Pancreas (tissue), 10 donors: ENCODE results near the gene EXTL1. TPM values are rescaled to one million over a fixed set of nuclear protein-coding genes. Genes with fewer than 3 reads are reported as not detected.

Experiments used
- ATAC-seq, 4 donors: fragments of 200-7000 bp; cut with Tn5 transposase; one replicate each; pipeline versions ENCODE4 v1.8.0 to v1.9.1; 2020; ENCODE audit warnings: mild to moderate bottlenecking in 4 of 4, moderate library complexity in 4 of 4
- DNase-seq, 6 donors: peaks; one replicate each; pipeline ENCODE4 v3.0.0-alpha.2; 2020
- FAIRE-seq: peaks from 2 replicates; lab custom pipeline; 2012; peaks lifted over from hg19 to GRCh38; lab: Jason Lieb, UNC
- H3K27ac ChIP-seq, 4 donors: fragments of 200-600 bp; sonication (generic); 1 replicate in 3 of 4; 2 replicates in 1 of 4; pipeline versions ENCODE4 v1.5.0 to v1.8.0; 2020
- H3K27me3 ChIP-seq, 4 donors: fragments of 200-600 bp; one replicate each; pipeline ENCODE4 v1.8.0; 2021
- H3K36me3 ChIP-seq, 3 donors: fragments of 200-600 bp; sonication (generic) in 1 of 3; one replicate each; pipeline versions ENCODE4 v1.5.0 to v1.8.0; 2020 to 2021
- H3K4me1 ChIP-seq, 3 donors: fragments of 200-600 bp; one replicate each; pipeline ENCODE4 v1.8.0; 2021
- H3K4me3 ChIP-seq, 4 donors: fragments of 200-600 bp; sonication (generic) in 2 of 4; one replicate each; pipeline versions ENCODE4 v1.5.0 to v1.8.0; 2020 to 2021
- H3K9me3 ChIP-seq, 4 donors: fragments of 200-600 bp; one replicate each; pipeline ENCODE4 v1.8.0; 2021
- WGBS, 2 donors: extraction: QIAGEN DNeasy Blood & Tissue Kit; methylation state at CpG; one replicate each; pipeline ENCODE4 v1.1.7; 2013; 5-methylcytosine and 5-hydroxymethylcytosine counted together
- intact Hi-C, 3 donors: fragments of 100-400 bp; cut with DNase I; formaldehyde crosslinking; loops; one replicate each; pipeline versions ENCODE4 v1.11.1 to v1.14.2; 2022
- polyA plus RNA-seq, 2 donors: library from polyadenylated mRNA; stranded (reverse); fragments of 200-250 nt; gene quantifications; one replicate each; pipeline ENCODE4 v1.2.3, GENCODE V29; 2013
- total RNA-seq, 6 donors: library from RNA; stranded (reverse); fragmentation: NEBNext Ultra II Directional in 4 of 6; extraction: Animal tissue kit (Norgen Biotek cat#: 25700) in 4 of 6; gene quantifications; one replicate each; pipeline versions ENCODE4 v1.2.1 to v1.2.4, GENCODE V29; 2021 to 2023
- TF ChIP-seq, protein P1 (sequence below), 4 donors: fragments of 200-600 bp; sonication (generic) in 3 of 4; IDR thresholded peaks; one replicate each; pipeline versions ENCODE4 v1.5.0 to v1.8.0; 2021; ENCODE audit warnings: antibody characterized with exemption in 4 of 4
- donor health status: healthy with polysubstance abuse.
- donor health status: DM: no; HTN: no; CAD: no; lungs with moderate emphysema.
- donor health status: DM: no; HTN: no; CAD: no.
- donor health status: control.
- donor health status: control.
- donor health status: Bipolar disorder and iron deficiency.
- donor health status: DM: yes; HTN: yes; CAD: no.
- donor health status: DM: no; HTN: no; CAD: no.
- donor health status: DM: no; HTN: no; CAD: no.
- donor health status: DM: yes; HTN: yes; CAD: no.

Gene EXTL1
- total and polyA plus RNA-seq, 8 donors: 0.04 to 0.34 (median 0.18) TPM

DNA sequence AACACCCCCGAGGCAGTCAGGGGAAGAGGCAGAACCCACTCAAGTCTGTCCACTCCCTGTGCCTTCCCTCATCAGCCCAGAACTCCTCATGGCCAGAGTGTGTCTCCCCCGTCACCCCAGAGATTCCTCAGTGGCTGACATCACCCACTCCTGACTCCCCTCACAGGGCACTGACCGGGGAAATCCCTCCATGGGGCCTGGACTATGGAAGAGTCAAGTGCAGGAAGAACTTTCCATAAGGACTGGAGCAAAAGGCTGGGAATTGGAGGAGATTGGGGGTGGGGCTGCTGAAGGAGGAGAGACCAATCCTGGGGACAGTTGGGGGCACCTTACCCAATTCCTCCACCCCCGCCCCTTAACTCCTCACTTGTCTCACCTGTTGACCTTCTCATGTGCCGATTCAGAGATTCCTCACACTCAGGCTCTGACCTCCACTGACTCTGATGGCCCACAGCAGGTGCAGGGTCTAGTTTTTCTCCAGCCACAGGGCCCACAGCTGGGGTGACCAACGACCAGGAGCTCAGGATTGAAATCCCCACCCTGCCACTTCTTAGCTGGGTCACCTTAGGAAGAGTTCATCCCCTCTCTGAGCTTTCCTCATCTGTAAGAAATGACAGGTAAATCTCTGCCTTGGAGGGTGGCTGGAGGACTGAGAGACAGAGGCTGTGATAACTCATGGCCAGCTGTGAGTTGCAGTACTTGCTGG, 481 bp upstream of the EXTL1 start:
- Histone ChIP-seq H3K36me3 (no peaks in the 10 kb centered on the region), H3K9me3 (no peaks in the 10 kb centered on the region), H3K4me3 (no peak overlapping the region), H3K27me3 (no peaks in the 10 kb centered on the region), H3K4me1 (no peaks in the 10 kb centered on the region), H3K27ac (no peak overlapping the region)
- TF ChIP-seq, protein P1, sequence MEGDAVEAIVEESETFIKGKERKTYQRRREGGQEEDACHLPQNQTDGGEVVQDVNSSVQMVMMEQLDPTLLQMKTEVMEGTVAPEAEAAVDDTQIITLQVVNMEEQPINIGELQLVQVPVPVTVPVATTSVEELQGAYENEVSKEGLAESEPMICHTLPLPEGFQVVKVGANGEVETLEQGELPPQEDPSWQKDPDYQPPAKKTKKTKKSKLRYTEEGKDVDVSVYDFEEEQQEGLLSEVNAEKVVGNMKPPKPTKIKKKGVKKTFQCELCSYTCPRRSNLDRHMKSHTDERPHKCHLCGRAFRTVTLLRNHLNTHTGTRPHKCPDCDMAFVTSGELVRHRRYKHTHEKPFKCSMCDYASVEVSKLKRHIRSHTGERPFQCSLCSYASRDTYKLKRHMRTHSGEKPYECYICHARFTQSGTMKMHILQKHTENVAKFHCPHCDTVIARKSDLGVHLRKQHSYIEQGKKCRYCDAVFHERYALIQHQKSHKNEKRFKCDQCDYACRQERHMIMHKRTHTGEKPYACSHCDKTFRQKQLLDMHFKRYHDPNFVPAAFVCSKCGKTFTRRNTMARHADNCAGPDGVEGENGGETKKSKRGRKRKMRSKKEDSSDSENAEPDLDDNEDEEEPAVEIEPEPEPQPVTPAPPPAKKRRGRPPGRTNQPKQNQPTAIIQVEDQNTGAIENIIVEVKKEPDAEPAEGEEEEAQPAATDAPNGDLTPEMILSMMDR (IDR thresholded peaks at IDR 0.05): no peak
- DNase-seq (no peak), FAIRE-seq (no peak), ATAC-seq (no peak)
- WGBS, 2 donors: 71 to 76% methylated on average over 6 of the region's 6 CpGs
- intact Hi-C loops: no loop called here

DNA sequence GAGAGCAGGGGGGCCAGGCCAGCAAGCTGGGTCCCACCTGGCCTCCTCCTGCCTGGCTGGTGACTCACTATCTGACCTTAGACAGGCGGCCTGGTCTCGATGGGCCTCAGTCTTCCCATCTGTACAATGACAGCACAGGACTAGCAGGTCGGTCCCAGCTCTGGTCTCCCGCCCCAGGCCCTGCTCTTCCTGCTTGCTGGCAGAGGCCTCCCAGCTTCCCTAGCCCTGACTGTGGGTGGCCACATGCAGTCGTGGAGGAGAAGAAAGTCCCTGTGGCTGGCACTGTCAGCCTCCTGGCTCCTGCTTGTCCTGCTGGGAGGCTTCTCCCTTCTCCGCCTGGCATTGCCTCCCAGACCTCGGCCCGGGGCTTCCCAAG, 817 bp downstream of the EXTL1 start:
- no peak for FAIRE-seq
- Histone ChIP-seq H3K27ac (no peak overlapping the region), H3K9me3 (no peaks in the 10 kb centered on the region), H3K4me3 (no peak overlapping the region), H3K27me3 (no peaks in the 10 kb centered on the region), H3K4me1 (no peaks in the 10 kb centered on the region), H3K36me3 (no peaks in the 10 kb centered on the region)
- 87 to 88% methylated on average over 8 of the region's 8 CpGs for WGBS, 2 donors
- no peak for DNase-seq
- TF ChIP-seq, protein P1 (IDR thresholded peaks at IDR 0.05): no peak
- ATAC-seq: no peak
- intact Hi-C loops: no loop called here

DNA sequence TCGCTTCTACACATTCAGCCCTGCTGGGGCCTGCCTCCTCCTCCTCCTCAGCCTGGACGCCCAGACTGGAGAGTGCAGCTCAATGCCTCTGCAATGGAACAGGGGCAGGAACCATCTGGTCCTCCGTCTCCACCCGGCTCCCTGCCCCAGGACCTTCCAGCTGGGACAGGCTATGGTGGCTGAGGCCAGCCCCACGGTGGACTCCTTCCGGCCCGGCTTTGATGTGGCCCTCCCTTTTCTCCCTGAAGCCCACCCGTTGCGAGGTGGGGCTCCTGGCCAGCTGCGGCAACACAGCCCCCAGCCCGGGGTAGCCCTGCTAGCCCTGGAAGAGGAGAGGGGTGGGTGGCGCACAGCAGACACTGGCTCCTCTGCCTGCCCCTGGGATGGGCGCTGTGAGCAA, 1.4 kb downstream of the EXTL1 start:
- Histone ChIP-seq H3K4me3 (no peak overlapping the region), H3K27me3 (no peaks in the 10 kb centered on the region), H3K4me1 (no peaks in the 10 kb centered on the region), H3K9me3 (no peaks in the 10 kb centered on the region), H3K27ac (no peak overlapping the region), H3K36me3 (no peaks in the 10 kb centered on the region)
- DNase-seq (no peak), FAIRE-seq (no peak), ATAC-seq (no peak)
- TF ChIP-seq, protein P1 (IDR thresholded peaks at IDR 0.05): no peak
- intact Hi-C loops: no loop called here
- 88 to 91% methylated on average over 13 of the region's 13 CpGs for WGBS, 2 donors

DNA sequence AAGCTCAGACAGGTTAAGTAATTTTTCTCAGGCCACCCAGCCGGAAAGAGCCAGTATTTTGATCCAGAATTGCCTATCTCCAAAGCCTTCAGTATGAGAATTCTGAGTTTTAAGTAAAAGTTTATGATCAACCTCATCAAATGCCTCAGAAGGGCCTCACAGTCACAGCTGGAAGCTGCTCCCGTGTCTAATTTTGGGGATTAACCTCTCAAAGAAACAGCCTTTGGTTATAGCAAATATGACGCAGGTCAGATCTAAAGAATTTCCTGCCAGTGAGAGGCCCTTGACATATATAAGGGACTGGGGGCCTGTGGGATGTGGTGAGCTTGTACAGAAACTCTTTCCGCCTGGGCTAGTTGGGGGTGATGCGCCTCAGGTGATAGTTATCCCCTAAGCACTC, 2.3 kb downstream of the EXTL1 start:
- Histone ChIP-seq H3K4me3 (no peak overlapping the region), H3K27ac (no peak overlapping the region), H3K4me1 (no peaks in the 10 kb centered on the region), H3K9me3 (no peaks in the 10 kb centered on the region), H3K27me3 (no peaks in the 10 kb centered on the region), H3K36me3 (no peaks in the 10 kb centered on the region)
- ATAC-seq: no peak
- WGBS, 2 donors: 90 to 93% methylated on average over 5 of the region's 5 CpGs
- no peak for FAIRE-seq
- intact Hi-C loops: no loop called here
- TF ChIP-seq, protein P1 (IDR thresholded peaks at IDR 0.05): no peak
- no peak for DNase-seq

DNA sequence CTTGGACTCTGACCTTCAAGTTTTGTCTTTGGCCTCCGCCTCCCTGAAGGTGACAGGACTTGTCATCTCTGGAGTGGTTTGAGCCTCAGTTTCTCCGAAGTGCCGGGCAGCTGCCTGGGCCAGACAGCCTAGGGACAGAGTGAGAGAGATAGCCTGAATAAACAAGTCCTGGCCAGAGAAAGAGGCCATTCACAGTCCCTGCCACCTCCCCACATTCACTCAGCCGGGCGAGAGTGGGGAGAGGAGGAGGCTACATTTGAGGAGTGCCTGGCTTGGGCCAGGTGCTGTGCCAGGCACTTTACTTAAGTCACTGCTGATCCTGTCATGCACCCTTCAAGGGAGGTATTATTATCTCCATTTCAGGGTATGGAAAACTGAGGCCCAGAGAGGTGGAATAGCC, 3.5 kb downstream of the EXTL1 start:
- Histone ChIP-seq H3K4me1 (no peaks in the 10 kb centered on the region), H3K4me3 (no peak overlapping the region), H3K27ac (no peak overlapping the region), H3K36me3 (no peaks in the 10 kb centered on the region), H3K9me3 (no peaks in the 10 kb centered on the region), H3K27me3 (no peaks in the 10 kb centered on the region)
- no peak for DNase-seq
- TF ChIP-seq, protein P1 (IDR thresholded peaks at IDR 0.05): no peak
- no peak for FAIRE-seq
- WGBS, 2 donors: 30 to 32% methylated on average over 5 of the region's 5 CpGs
- peak in 1 of 4 donors; percentile 6 for ATAC-seq
- intact Hi-C loops: no loop called here
